ENCODE data around the gene ENTPD8. TPM values are rescaled to one million over a fixed set of nuclear protein-coding genes. Genes with fewer than 3 reads are reported as not detected.

Gene ENTPD8
- total RNA-seq, 1 experiment from 2014 or later: not detected

- DNase-seq: no peak
- ChIA-PET POLR2A (ENCODE audit: unreplicated experiment) (no interaction called here), CTCF (no interaction called here)
- intact Hi-C loops (cut with micrococcal nuclease): no loop called here
- H3K79me2 ChIP-seq (ENCODE audit: low read length): no peaks in the 10 kb centered on the region
- no peaks in the 10 kb centered on the region for H3F3A ChIP-seq (ENCODE audit: low read length, unreplicated experiment)
- H2AFZ ChIP-seq (ENCODE audit: low read length): no peak overlapping the region
- H3K9me2 ChIP-seq (replicated peaks; ENCODE audit: low read length): no peaks in the 10 kb centered on the region
- no peaks in the 10 kb centered on the region for H4K20me1 ChIP-seq (ENCODE audit: low read length)
- no peak overlapping the region for H3K4me2 ChIP-seq (ENCODE audit: low read length)
- no peak overlapping the region for H3K27ac ChIP-seq (ENCODE audit: low read length)
- H3K9ac ChIP-seq (ENCODE audit: low read length): no peak overlapping the region
- no peak overlapping the region for H3K4me3 ChIP-seq (ENCODE audit: low read length)
- peaks cover 16% of the 10 kb centered on the region for H3K4me1 ChIP-seq (ENCODE audit: insufficient read depth, low read length)
- ATAC-seq: no peak
- no TSS peak for BruUV-seq (replicated peaks)
- H3K27me3 ChIP-seq (ENCODE audit: low read length): no peaks in the 10 kb centered on the region
- TF ChIP-seq CTCF (conservative IDR thresholded peaks at IDR 0.05; ENCODE audit: low read depth, low read length): no peak
- no peak for TF ChIP-seq EZH2phosphoT487 (IDR thresholded peaks at IDR 0.05; ENCODE audit: borderline replicate concordance, low read length)
- no peak for TF ChIP-seq EZH2 (IDR thresholded peaks at IDR 0.05; ENCODE audit: low read length, unreplicated experiment)
- H3K9me3 ChIP-seq (ENCODE audit: low read length): no peaks in the 10 kb centered on the region
- H3K36me3 ChIP-seq (ENCODE audit: low read depth, low read length): no peaks in the 10 kb centered on the region
Observed at GRCh38 chr9:137486545-137487453, 45.6 kb upstream of the ENTPD8 start.

GRCh38 chr9:137486141-137486490 is 45.0 kb upstream of the ENTPD8 start:
- Histone ChIP-seq H3K4me1 (ENCODE audit: insufficient read depth, low read length) (peaks cover 23% of the 10 kb centered on the region), H4K20me1 (ENCODE audit: low read length) (no peaks in the 10 kb centered on the region), H3K4me2 (ENCODE audit: low read length) (no peak overlapping the region), H3F3A (ENCODE audit: low read length, unreplicated experiment) (no peaks in the 10 kb centered on the region), H3K9me3 (ENCODE audit: low read length) (no peaks in the 10 kb centered on the region), H3K9ac (ENCODE audit: low read length) (no peak overlapping the region), H3K27ac (ENCODE audit: low read length) (no peak overlapping the region), H3K4me3 (ENCODE audit: low read length) (no peak overlapping the region), H3K36me3 (ENCODE audit: low read depth, low read length) (no peaks in the 10 kb centered on the region), H3K9me2 (replicated peaks; ENCODE audit: low read length) (no peaks in the 10 kb centered on the region), H2AFZ (ENCODE audit: low read length) (no peak overlapping the region), H3K79me2 (ENCODE audit: low read length) (no peaks in the 10 kb centered on the region), H3K27me3 (ENCODE audit: low read length) (no peaks in the 10 kb centered on the region)
- CTCF ChIA-PET: no interaction called here
- DNase-seq (no peak), ATAC-seq (no peak)
- intact Hi-C loops (cut with micrococcal nuclease): no loop called here
- no TSS peak for BruUV-seq (replicated peaks)
- POLR2A ChIA-PET (ENCODE audit: unreplicated experiment): no interaction called here
- no peak for TF ChIP-seq CTCF (conservative IDR thresholded peaks at IDR 0.05; ENCODE audit: low read depth, low read length)
- TF ChIP-seq EZH2phosphoT487 (IDR thresholded peaks at IDR 0.05; ENCODE audit: borderline replicate concordance, low read length): no peak
- TF ChIP-seq EZH2 (IDR thresholded peaks at IDR 0.05; ENCODE audit: low read length, unreplicated experiment): no peak
